Testis (tissue), 2 donors: Measurements from ENCODE around the gene CNOT8.

Experiments
- POLR2A ChIP-seq: fragments of 450-650 bp; IDR thresholded peaks from one replicate; pipeline ENCODE4 v1.6.1; 2017; ENCODE audit warnings: antibody characterized with exemption, mild to moderate bottlenecking, moderate library complexity
- TF ChIP-seq, protein P1 (sequence below), 3 experiments: fragments of 450-650 bp in 2 of 3; fragments of 200-600 bp in 1 of 3; sonication (generic) in 1 of 3; IDR thresholded peaks; one replicate each; pipeline ENCODE4 v1.5.1; 2016 to 2019; ENCODE audit warnings: antibody characterized with exemption in 3 of 3, mild to moderate bottlenecking in 2 of 3, moderate library complexity in 1 of 3

DNA sequence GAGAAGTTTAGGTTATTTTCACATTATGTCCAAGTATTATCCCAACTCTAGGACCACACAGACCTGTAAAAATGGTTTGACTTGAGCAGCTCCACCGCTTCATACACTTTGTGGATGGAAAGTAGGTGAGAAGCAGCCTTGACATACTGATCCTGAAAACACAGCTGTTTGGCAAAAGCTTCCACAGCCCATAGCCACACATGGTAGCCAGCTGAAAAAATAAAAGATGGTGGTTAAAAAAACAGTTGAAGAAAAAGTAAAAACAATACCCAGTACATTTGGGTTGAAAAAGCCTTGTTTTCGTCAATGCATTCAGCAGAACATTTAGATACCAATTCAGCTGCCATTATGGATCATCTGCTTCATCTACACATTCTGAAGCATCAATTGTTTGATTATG lies 42.8 kb downstream of the CNOT8 start:
- TF ChIP-seq, protein P1, sequence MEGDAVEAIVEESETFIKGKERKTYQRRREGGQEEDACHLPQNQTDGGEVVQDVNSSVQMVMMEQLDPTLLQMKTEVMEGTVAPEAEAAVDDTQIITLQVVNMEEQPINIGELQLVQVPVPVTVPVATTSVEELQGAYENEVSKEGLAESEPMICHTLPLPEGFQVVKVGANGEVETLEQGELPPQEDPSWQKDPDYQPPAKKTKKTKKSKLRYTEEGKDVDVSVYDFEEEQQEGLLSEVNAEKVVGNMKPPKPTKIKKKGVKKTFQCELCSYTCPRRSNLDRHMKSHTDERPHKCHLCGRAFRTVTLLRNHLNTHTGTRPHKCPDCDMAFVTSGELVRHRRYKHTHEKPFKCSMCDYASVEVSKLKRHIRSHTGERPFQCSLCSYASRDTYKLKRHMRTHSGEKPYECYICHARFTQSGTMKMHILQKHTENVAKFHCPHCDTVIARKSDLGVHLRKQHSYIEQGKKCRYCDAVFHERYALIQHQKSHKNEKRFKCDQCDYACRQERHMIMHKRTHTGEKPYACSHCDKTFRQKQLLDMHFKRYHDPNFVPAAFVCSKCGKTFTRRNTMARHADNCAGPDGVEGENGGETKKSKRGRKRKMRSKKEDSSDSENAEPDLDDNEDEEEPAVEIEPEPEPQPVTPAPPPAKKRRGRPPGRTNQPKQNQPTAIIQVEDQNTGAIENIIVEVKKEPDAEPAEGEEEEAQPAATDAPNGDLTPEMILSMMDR (IDR thresholded peaks at IDR 0.05): no peak
- TF ChIP-seq POLR2A: no peak
